DOHH2 (cell line): ENCODE data around the gene NOD2.

Experiments used
- H3F3A ChIP-seq: fragments of 200-600 bp; sonication (generic), shearing (Covaris generic); 2 replicates; pipeline ENCODE4 v1.6.0; 2016; ENCODE audit warnings: antibody characterized with exemption, mild to moderate bottlenecking; ENCODE audit not compliant: control insufficient read depth, insufficient read depth
- H3K27ac ChIP-seq: fragments of 200-600 bp; sonication (generic); 2 replicates; pipeline ENCODE4 v1.5.1; 2014; ENCODE audit warnings: low read depth, mild to moderate bottlenecking, low read length, moderate library complexity
- H3K27me3 ChIP-seq: fragments of 200-600 bp; sonication (generic); 2 replicates; pipeline ENCODE4 v1.6.1; 2014; ENCODE audit warnings: mild to moderate bottlenecking, low read length, mixed read lengths; ENCODE audit not compliant: control insufficient read depth
- H3K36me3 ChIP-seq: fragments of 200-600 bp; sonication (generic); 2 replicates; pipeline ENCODE4 v1.6.1; 2014; ENCODE audit warnings: mild to moderate bottlenecking, low read length, moderate library complexity, mixed read lengths; ENCODE audit not compliant: control insufficient read depth
- H3K4me1 ChIP-seq: fragments of 200-600 bp; sonication (generic); 2 replicates; pipeline ENCODE4 v1.6.1; 2014; ENCODE audit warnings: mild to moderate bottlenecking, low read length, mixed read lengths; ENCODE audit not compliant: control insufficient read depth
- H3K4me2 ChIP-seq: fragments of 200-600 bp; sonication (generic); 2 replicates; pipeline ENCODE4 v1.6.0; 2014; ENCODE audit warnings: mild to moderate bottlenecking, low read length, moderate library complexity
- H3K4me3 ChIP-seq: fragments of 200-600 bp; sonication (generic); 2 replicates; pipeline ENCODE4 v1.5.1; 2014; ENCODE audit warnings: mild to moderate bottlenecking, low read length, mixed read lengths
- H3K79me2 ChIP-seq: fragments of 200-600 bp; sonication (generic); 2 replicates; pipeline ENCODE4 v1.6.1; 2014; ENCODE audit warnings: mild to moderate bottlenecking, low read length, mixed read lengths; ENCODE audit not compliant: control insufficient read depth
- H3K9me2 ChIP-seq: fragments of 200-600 bp; sonication (generic); replicated peaks from 2 replicates; pipeline ENCODE4 v1.6.1; 2014; ENCODE audit warnings: mild to moderate bottlenecking, low read length, mixed read lengths; ENCODE audit not compliant: control insufficient read depth
- H3K9me3 ChIP-seq: fragments of 200-600 bp; sonication (generic); 2 replicates; pipeline ENCODE4 v1.6.1; 2014; ENCODE audit warnings: antibody characterized with exemption, low read length, mixed read lengths; ENCODE audit not compliant: control insufficient read depth, insufficient read depth
- H4K20me1 ChIP-seq: fragments of 200-600 bp; sonication (generic); 2 replicates; pipeline ENCODE4 v1.6.0; 2014; ENCODE audit warnings: low read depth, mild to moderate bottlenecking, antibody characterized with exemption, low read length, moderate library complexity; ENCODE audit not compliant: control insufficient read depth, insufficient read depth
- CTCF ChIP-seq: fragments of 200-600 bp; sonication (generic); IDR thresholded peaks from one replicate; pipeline ENCODE4 v1.5.1; 2014; ENCODE audit warnings: antibody characterized with exemption, mild to moderate bottlenecking, low read depth, low read length; ENCODE audit not compliant: poor library complexity, severe bottlenecking
- EZH2phosphoT487 ChIP-seq: fragments of 200-600 bp; sonication (generic); IDR thresholded peaks from 2 replicates; pipeline ENCODE4 v1.6.1; 2017; ENCODE audit warnings: borderline replicate concordance, mild to moderate bottlenecking, antibody characterized with exemption, low read length, moderate library complexity, mixed read lengths

Gene NOD2

GRCh38 chr16:50674831-50675230 is 18.6 kb upstream of the NOD2 start:
- Histone ChIP-seq H3K36me3 (no peaks in the 10 kb centered on the region), H3K79me2 (no peaks in the 10 kb centered on the region), H3K4me1 (no peaks in the 10 kb centered on the region), H3K9me3 (peaks cover 22% of the 10 kb centered on the region), H3K27me3 (no peaks in the 10 kb centered on the region), H3F3A (no peaks in the 10 kb centered on the region), H3K4me2 (no peak overlapping the region), H3K9me2 (no peaks in the 10 kb centered on the region), H3K4me3 (no peak overlapping the region), H4K20me1 (no peaks in the 10 kb centered on the region), H3K27ac (no peak overlapping the region)
- no peak for TF ChIP-seq EZH2phosphoT487
- TF ChIP-seq CTCF, result no peak

- Histone ChIP-seq H3K9me3 (peaks cover 22% of the 10 kb centered on the region), H3K27ac (no peak overlapping the region), H3K27me3 (no peaks in the 10 kb centered on the region), H3K4me3 (no peak overlapping the region), H3K9me2 (no peaks in the 10 kb centered on the region), H3K79me2 (no peaks in the 10 kb centered on the region), H3K4me2 (no peak overlapping the region), H3K4me1 (peaks cover 4% of the 10 kb centered on the region), H4K20me1 (no peaks in the 10 kb centered on the region), H3F3A (no peaks in the 10 kb centered on the region), H3K36me3 (no peaks in the 10 kb centered on the region)
- TF ChIP-seq EZH2phosphoT487 (no peak), CTCF (no peak)
Measured at GRCh38 chr16:50675686-50676610, 17.5 kb upstream of the NOD2 start.

GRCh38 chr16:50676684-50677225 is 16.7 kb upstream of the NOD2 start:
- H3K4me3 ChIP-seq, result no peak overlapping the region
- H3K36me3 ChIP-seq, result no peaks in the 10 kb centered on the region
- peaks cover 14% of the 10 kb centered on the region for H3K9me3 ChIP-seq
- no peak overlapping the region for H3K4me2 ChIP-seq
- H4K20me1 ChIP-seq, result no peaks in the 10 kb centered on the region
- no peaks in the 10 kb centered on the region for H3K27me3 ChIP-seq
- peaks cover 12% of the 10 kb centered on the region for H3K4me1 ChIP-seq
- no peak overlapping the region for H3K27ac ChIP-seq
- H3K79me2 ChIP-seq, result no peaks in the 10 kb centered on the region
- no peaks in the 10 kb centered on the region for H3F3A ChIP-seq
- no peaks in the 10 kb centered on the region for H3K9me2 ChIP-seq
- no peak for TF ChIP-seq CTCF
- no peak for TF ChIP-seq EZH2phosphoT487
